ENCODE data around the gene DAP. TPM values are rescaled to one million over a fixed set of nuclear protein-coding genes. Genes with fewer than 3 reads are reported as not detected.

The DAP gene
- total RNA-seq, 1 donor from 2014 or later, result 102 TPM

DNA sequence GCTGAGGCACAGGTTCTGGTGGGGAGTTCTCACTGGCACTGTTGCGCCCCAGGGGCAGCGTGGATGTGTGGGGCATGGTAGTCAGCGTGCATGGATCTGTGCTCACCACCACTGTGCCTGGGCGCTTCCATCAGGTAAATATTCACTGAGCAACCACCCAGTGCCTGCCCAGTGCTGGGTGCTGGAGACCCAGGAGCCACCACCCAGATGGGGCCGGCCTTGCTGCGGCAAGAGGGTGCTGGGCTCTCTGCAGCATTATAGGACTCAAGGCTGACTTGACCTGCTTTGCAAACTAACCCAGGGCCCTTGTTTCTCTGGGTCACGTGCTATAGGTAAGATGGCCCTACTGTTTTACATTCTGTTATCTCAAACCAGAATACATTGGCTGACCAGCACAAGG lies 60.5 kb downstream of the DAP start:
- Mint-ChIP-seq H3K4me3 (no peak overlapping the region), H3K9me3 (no peaks in the 10 kb centered on the region), H3K4me1 (ENCODE audit: unreplicated experiment) (peaks cover 23% of the 10 kb centered on the region), H3K27ac (no peak overlapping the region), H3K36me3 (peaks cover 4% of the 10 kb centered on the region), H3K27me3 (no peaks in the 10 kb centered on the region)
- no peak for DNase-seq (ENCODE audit: extremely low spot score, unreplicated experiment)
- TF ChIP-seq, protein P1, sequence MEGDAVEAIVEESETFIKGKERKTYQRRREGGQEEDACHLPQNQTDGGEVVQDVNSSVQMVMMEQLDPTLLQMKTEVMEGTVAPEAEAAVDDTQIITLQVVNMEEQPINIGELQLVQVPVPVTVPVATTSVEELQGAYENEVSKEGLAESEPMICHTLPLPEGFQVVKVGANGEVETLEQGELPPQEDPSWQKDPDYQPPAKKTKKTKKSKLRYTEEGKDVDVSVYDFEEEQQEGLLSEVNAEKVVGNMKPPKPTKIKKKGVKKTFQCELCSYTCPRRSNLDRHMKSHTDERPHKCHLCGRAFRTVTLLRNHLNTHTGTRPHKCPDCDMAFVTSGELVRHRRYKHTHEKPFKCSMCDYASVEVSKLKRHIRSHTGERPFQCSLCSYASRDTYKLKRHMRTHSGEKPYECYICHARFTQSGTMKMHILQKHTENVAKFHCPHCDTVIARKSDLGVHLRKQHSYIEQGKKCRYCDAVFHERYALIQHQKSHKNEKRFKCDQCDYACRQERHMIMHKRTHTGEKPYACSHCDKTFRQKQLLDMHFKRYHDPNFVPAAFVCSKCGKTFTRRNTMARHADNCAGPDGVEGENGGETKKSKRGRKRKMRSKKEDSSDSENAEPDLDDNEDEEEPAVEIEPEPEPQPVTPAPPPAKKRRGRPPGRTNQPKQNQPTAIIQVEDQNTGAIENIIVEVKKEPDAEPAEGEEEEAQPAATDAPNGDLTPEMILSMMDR (conservative IDR thresholded peaks at IDR 0.05), result no peak

DNA sequence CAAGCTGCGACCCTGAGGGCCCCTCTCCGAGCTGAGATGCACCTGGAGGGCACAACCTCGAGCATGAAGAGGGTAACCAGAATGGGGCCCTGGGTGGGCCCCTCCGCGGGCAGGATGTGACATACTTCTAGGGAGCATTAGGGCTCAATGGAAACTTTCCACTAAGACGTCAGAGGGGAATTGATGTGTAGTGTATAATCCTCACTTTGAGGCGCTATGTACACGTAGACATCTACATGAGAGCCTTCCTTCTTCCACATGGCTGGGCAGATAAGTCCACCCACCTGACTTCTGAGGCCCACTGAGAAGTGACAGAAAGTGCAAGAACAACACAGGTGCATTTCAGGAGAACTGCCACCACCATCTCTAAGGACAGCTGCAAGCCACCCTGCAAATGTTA lies 61.0 kb downstream of the DAP start:
- Mint-ChIP-seq H3K27me3 (no peaks in the 10 kb centered on the region), H3K9me3 (no peaks in the 10 kb centered on the region), H3K36me3 (peaks cover 7% of the 10 kb centered on the region), H3K4me1 (ENCODE audit: unreplicated experiment) (peaks cover 22% of the 10 kb centered on the region), H3K27ac (no peak overlapping the region), H3K4me3 (no peak overlapping the region)
- DNase-seq (ENCODE audit: extremely low spot score, unreplicated experiment), result no peak
- TF ChIP-seq, protein P1 (conservative IDR thresholded peaks at IDR 0.05), result no peak

DNA sequence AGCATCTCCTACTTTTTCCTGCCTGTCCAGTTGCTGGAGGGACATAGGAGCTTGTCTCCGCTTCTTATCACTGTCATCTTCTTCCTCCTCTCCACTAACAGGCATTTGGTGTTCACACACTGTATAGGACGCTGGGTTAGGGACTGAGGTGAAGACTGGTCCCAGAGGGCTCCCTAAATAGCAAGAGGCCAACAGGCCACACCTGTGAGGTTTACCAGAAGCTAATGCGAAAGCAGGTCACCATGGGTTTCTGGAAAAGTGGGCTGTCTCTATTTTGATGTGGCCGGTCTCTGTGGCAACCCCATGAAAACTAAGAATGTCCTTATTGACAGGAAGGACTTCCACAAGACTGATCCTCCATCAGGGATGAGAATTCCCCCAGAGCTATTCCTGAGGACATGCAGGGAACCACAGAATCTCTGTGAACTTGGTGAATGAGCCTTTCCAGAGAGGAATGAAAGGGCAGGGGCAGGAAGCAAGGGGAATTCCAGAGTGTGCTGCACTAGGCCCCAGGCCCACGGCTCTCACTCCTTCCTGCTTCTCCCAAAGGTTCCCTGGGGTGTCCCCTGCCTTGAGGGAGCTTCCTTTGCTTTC lies 61.7 kb downstream of the DAP start:
- no peak overlapping the region for H3K27ac Mint-ChIP-seq
- peaks cover 24% of the 10 kb centered on the region for H3K4me1 Mint-ChIP-seq (ENCODE audit: unreplicated experiment)
- H3K4me3 Mint-ChIP-seq, result no peak overlapping the region
- no peaks in the 10 kb centered on the region for H3K27me3 Mint-ChIP-seq
- TF ChIP-seq, protein P1 (conservative IDR thresholded peaks at IDR 0.05), result no peak
- no peak for DNase-seq (ENCODE audit: extremely low spot score, unreplicated experiment)
- H3K36me3 Mint-ChIP-seq, result peaks cover 9% of the 10 kb centered on the region
- H3K9me3 Mint-ChIP-seq, result no peaks in the 10 kb centered on the region

DNA sequence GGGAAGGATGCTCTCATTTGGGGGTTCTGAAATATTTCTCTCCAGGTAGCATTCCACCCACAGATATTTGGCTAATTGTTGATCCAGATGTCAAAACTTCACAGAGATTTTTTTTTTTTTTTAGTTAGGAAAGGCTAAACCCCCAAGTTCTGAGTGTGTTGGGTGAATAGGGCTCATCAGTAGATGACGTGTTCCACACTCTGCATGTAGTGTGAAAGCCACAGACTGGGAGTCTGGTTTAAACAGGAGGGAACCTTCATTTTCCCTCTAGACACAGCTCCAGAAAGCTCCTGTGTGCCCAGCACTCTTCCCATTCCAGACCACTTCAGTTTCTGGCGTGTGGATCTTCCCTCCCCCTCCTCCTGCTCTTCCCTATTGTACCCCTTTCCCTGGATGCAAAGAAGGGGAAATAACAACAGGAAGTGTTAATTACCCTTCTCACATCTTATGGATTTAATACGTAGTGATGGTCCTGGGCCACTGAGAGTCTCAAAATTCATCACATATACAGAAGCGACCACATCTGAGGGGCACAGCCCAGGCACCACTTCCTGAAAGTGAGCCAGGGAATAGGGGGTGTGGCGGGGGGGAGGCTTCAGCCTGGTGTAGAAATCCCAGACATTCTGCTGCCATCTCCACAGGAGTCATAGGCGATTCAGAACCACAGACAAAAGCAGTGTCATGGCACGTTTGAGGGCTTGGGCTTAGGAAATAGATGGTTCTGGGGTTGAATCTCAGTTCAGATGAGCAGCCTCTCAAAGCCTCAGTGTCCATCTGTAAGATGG lies 65.1 kb downstream of the DAP start:
- DNase-seq (ENCODE audit: extremely low spot score, unreplicated experiment), result no peak
- Mint-ChIP-seq H3K36me3 (peaks cover 11% of the 10 kb centered on the region), H3K4me3 (no peak overlapping the region), H3K9me3 (no peaks in the 10 kb centered on the region), H3K4me1 (ENCODE audit: unreplicated experiment) (peaks cover 17% of the 10 kb centered on the region), H3K27me3 (no peaks in the 10 kb centered on the region), H3K27ac (no peak overlapping the region)
- TF ChIP-seq, protein P1 (conservative IDR thresholded peaks at IDR 0.05), result no peak

DNA sequence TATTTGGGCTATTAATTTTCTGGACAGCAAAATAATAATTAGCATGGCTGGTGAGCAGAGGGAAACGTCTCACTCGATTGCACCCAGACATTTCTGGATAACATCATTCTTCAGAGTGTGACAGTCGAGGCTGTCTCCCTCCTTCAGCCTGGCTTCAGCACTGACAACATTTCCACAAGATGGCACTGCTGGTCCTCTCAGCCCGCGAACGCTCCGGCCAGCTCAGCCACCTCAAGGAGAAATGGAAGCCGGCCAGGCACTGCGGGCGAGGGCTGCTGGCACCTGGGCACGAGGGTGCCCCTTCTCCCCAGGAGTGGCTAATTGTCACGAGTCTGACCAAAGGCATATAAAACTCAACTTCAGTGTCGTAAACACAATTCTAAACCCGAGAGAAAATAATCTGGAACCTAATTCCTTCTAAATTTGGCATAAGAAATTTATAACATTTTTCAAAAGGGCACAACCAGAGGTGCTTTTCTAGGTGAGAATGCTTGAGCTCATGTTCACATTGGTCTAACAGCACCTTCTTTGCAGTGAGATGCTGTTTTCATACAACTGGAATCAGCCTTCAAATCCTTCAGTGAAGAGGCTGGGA lies 65.9 kb downstream of the DAP start:
- H3K36me3 Mint-ChIP-seq, result peaks cover 15% of the 10 kb centered on the region
- H3K27ac Mint-ChIP-seq, result peak overlapping the region; percentile 51
- peak; percentile 77 for DNase-seq (ENCODE audit: extremely low spot score, unreplicated experiment)
- H3K4me3 Mint-ChIP-seq, result no peak overlapping the region
- no peaks in the 10 kb centered on the region for H3K27me3 Mint-ChIP-seq
- no peaks in the 10 kb centered on the region for H3K9me3 Mint-ChIP-seq
- peaks cover 19% of the 10 kb centered on the region for H3K4me1 Mint-ChIP-seq (ENCODE audit: unreplicated experiment)
- TF ChIP-seq, protein P1 (conservative IDR thresholded peaks at IDR 0.05), result peak; percentile 82

Data from type B pancreatic cell (in vitro differentiated cells).